ENCODE data around the gene CAPZB.

DNA sequence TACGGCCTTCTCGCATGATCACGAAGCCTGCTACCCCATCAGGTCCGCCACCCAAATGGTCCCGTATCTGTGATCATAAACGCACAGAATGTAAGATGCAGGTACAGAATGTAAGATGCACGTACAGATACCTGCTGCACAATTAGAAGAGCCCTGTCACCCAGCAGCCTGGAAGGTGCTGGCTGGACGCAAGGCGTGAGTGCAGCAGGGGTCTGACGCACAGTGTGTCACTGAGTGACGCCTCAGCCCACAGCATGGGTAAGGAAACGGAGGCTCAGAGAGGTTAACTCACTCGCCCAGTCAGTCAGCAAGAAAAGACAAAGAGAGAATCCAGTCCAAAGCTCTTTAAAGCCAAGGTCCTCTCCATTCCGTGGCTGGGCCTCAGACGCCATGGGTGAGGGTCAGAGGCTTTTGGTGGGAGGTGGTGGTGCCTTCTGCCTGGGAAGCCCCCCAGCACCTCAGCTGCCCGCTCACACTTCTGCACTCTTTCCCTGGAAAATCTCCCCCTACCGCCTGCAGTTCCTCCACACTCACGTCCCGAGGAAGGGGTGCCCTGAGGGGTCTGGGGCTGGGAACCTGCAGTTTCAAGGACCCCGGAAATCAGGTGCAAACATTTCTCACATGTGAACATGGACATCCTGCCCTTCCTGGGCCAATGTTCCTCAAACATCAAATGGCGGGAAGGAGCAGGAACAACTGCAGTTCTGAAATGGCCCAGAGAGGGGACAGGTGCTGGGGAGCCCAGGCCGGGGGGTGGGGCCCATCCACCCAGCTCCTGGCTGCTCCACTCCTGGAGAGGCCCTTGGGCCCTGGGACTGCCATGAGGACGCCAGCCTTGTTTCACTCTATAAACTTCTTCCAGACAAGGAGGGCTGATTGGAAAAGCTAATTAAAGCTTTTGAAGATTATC lies 113.9 kb downstream of the CAPZB start:
- TF ChIP-seq CTCF (IDR thresholded peaks at IDR 0.05), result no peak
- TF ChIP-seq POLR2A (IDR thresholded peaks at IDR 0.05), result no peak
